Panc1 (cell line): ENCODE measurements around the gene MED13L. TPM values are rescaled to one million over a fixed set of nuclear protein-coding genes. Genes with fewer than 3 reads are reported as not detected.
"Not testable (repeated sequence)": the region's sequence is repeated elsewhere in the genome, so short reads cannot be mapped to it uniquely, and the experiment has no call there.

Source experiments
- ATAC-seq: fragments of 200-7000 bp; cut with Tn5 transposase; 2 replicates; pipeline ENCODE4 v1.9.1; 2020; ENCODE audit warnings: mild to moderate bottlenecking, moderate library complexity
- BruUV-seq: library from RNA; stranded (reverse); fragments of 400-500 nt; replicated peaks from 2 replicates; lab custom pipeline; 2021; lab: Mats Ljungman, UMichigan
- CTCF ChIA-PET: fragments of 300-600 bp; sonication (Branson Sonifier 250); formaldehyde crosslinking; loops from one replicate; lab custom pipeline; 2022; ENCODE audit warnings: antibody characterized with exemption; lab: Charles Lee
- POLR2A ChIA-PET: fragments of 300-600 bp; sonication (Branson Sonifier 250); formaldehyde crosslinking; loops from one replicate; lab custom pipeline; 2022; ENCODE audit warnings: antibody characterized with exemption; lab: Charles Lee
- DNase-seq: peaks from one replicate; pipeline ENCODE4 v3.0.0-alpha.2; 2010; ENCODE audit warnings: low read depth, low spot score
- H3K27ac ChIP-seq: 2 replicates; pipeline ENCODE4 v1.5.1; 2011; ENCODE audit warnings: mild to moderate bottlenecking, low read length, inconsistent platforms
- H3K27me3 ChIP-seq: fragments of 200-500 bp; sonication (Bioruptor generic); 2 replicates; pipeline ENCODE4 v1.6.0; 2014; ENCODE audit warnings: low read length, inconsistent platforms; ENCODE audit not compliant: control insufficient read depth, insufficient read depth
- H3K36me3 ChIP-seq: fragments of 200-500 bp; sonication (Bioruptor generic); 2 replicates; pipeline ENCODE4 v1.5.1; 2014; ENCODE audit warnings: inconsistent platforms, mild to moderate bottlenecking, low read length, moderate library complexity; ENCODE audit not compliant: control insufficient read depth, insufficient read depth
- H3K4me1 ChIP-seq: 2 replicates; pipeline ENCODE4 v1.5.1; 2011; ENCODE audit warnings: inconsistent platforms, mild to moderate bottlenecking, low read length, moderate library complexity; ENCODE audit not compliant: control insufficient read depth, insufficient read depth
- H3K4me3 ChIP-seq, 2 experiments: 2 replicates each; pipeline ENCODE4 v1.5.1; 2011 to 2012; ENCODE audit warnings: low read depth in 2 of 2, low read length in 2 of 2, mild to moderate bottlenecking in 2 of 2, inconsistent platforms in 1 of 2, moderate library complexity in 1 of 2
- H3K9me3 ChIP-seq: fragments of 200-500 bp; sonication (Bioruptor generic); 2 replicates; pipeline ENCODE4 v1.5.1; 2014; ENCODE audit warnings: low read depth, mild to moderate bottlenecking, inconsistent platforms, low read length, moderate library complexity; ENCODE audit not compliant: control insufficient read depth, insufficient read depth
- CTCF ChIP-seq: fragments of 450-650 bp; IDR thresholded peaks from 2 replicates; pipeline ENCODE4 v1.5.1; 2017; ENCODE audit warnings: mild to moderate bottlenecking
- POLR2AphosphoS5 ChIP-seq: IDR thresholded peaks from 2 replicates; pipeline ENCODE4 v1.6.1; 2012; ENCODE audit warnings: mild to moderate bottlenecking, low read depth, low read length, moderate library complexity
- REST ChIP-seq, 2 experiments: IDR thresholded peaks; 2 replicates each; pipeline ENCODE4 v1.6.1; 2011 to 2012; ENCODE audit warnings: low read depth in 2 of 2, control low read depth in 1 of 2, low read length in 1 of 2, mild to moderate bottlenecking in 1 of 2, moderate library complexity in 1 of 2; ENCODE audit not compliant: insufficient read depth in 1 of 2
- SIN3A ChIP-seq: IDR thresholded peaks from 2 replicates; pipeline ENCODE4 v1.6.1; 2012; ENCODE audit warnings: low read depth, mild to moderate bottlenecking, low read length, moderate library complexity, borderline replicate concordance; ENCODE audit not compliant: insufficient read depth
- TCF7L2 ChIP-seq: IDR thresholded peaks from 2 replicates; pipeline ENCODE4 v1.6.1; 2011; ENCODE audit warnings: mild to moderate bottlenecking, low read depth, low read length, inconsistent platforms
- in situ Hi-C: cut with HindIII; loops from 2 replicates; pipeline ENCODE4 v1.10.0; 2016; ENCODE audit warnings: low sequenced_read_pairs, low pct_unique_long_range_greater_than_20kb
- intact Hi-C: fragments of 100-400 bp; cut with micrococcal nuclease; formaldehyde crosslinking; loops from one replicate; pipeline ENCODE4 v1.10.0; 2022; ENCODE audit not compliant: unreplicated experiment
- total RNA-seq: library from RNA; stranded (reverse); gene quantifications from one replicate; pipeline ENCODE4 v1.2.1, GENCODE V29; 2021; ENCODE audit not compliant: unreplicated experiment

Gene MED13L
- total RNA-seq, 1 experiment from 2014 or later, result 170 TPM

- DNase-seq (no peak), ATAC-seq (no peak)
- in situ Hi-C loops, result no loop called here
- Histone ChIP-seq H3K36me3 (peaks cover 39% of the 10 kb centered on the region), H3K9me3 (no peaks in the 10 kb centered on the region), H3K27ac (no peak overlapping the region), H3K27me3 (no peaks in the 10 kb centered on the region), H3K4me3 (no peak overlapping the region), H3K4me1 (no peaks in the 10 kb centered on the region)
- BruUV-seq, result no TSS peak
- POLR2A ChIA-PET, result no interaction called here
- CTCF ChIA-PET, result no interaction called here
- no peak for TF ChIP-seq SIN3A
- no peak for TF ChIP-seq REST (IDR thresholded peaks at IDR 0.05; ENCODE audit: insufficient read depth in 1 of 2, low read depth in 2 of 2, low read length in 1 of 2)
- no peak for TF ChIP-seq CTCF
- intact Hi-C loops, result no loop called here
Observed at GRCh38 chr12:115979351-115979750, 298.1 kb downstream of the MED13L start.

- H3K27me3 ChIP-seq, in situ Hi-C loops, DNase-seq, H3K4me3 ChIP-seq, BruUV-seq, H3K9me3 ChIP-seq, POLR2A ChIA-PET, H3K27ac ChIP-seq, ATAC-seq, CTCF ChIA-PET, intact Hi-C loops, H3K4me1 ChIP-seq: not testable (repeated sequence)
- peaks cover 37% of the 10 kb centered on the region for H3K36me3 ChIP-seq
Observed at GRCh38 chr12:115976829-115977228, 300.7 kb downstream of the MED13L start.

- no peak for TF ChIP-seq CTCF
- no peak for TF ChIP-seq REST (IDR thresholded peaks at IDR 0.05; ENCODE audit: insufficient read depth in 1 of 2, low read depth in 2 of 2, low read length in 1 of 2)
- TF ChIP-seq POLR2AphosphoS5, result no peak
- no peak for TF ChIP-seq TCF7L2
- no peak for TF ChIP-seq SIN3A
- peaks cover 40% of the 10 kb centered on the region for H3K36me3 ChIP-seq
- ChIA-PET CTCF (no interaction called here), POLR2A (no interaction called here)
- ATAC-seq (no peak), DNase-seq (no peak)
- in situ Hi-C loops (no loop called here), intact Hi-C loops (no loop called here)
- H3K4me1 ChIP-seq, result no peaks in the 10 kb centered on the region
- no peak overlapping the region for H3K4me3 ChIP-seq
- H3K9me3 ChIP-seq, result no peaks in the 10 kb centered on the region
- no peaks in the 10 kb centered on the region for H3K27me3 ChIP-seq
- no peak overlapping the region for H3K27ac ChIP-seq
- BruUV-seq, result no TSS peak
Observed at GRCh38 chr12:115975411-115975810, 302.1 kb downstream of the MED13L start.
